Hematopoietic multipotent progenitor cell treated with erythropoietin and hydrocortisone succinate and interleukin-3 and kit ligand, for 15 days (in vitro differentiated cells): ENCODE measurements around the gene GPR180.

Experiments
- DNase-seq: peaks from one replicate; pipeline ENCODE4 v3.0.0-alpha.2; 2015; ENCODE audit warnings: low spot score

The GPR180 gene

DNA sequence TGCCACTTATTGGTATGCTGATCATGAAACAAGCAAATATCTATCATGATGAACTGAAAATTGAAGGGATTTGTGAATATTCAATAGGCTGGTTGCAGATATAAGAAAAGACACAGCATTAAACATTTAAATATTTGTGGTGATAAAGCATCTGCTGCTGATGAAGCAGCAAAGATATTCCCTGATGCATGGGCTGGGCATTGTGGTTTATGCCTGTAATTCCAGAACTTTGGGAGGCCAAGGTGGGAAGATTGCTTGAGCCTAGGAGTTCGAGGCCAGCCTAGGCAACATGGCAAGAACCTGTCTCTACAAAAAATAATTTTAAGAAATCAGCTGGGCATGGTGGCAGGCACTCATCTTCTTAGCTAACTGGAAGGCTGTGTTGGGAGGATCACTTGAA is 54.5 kb downstream of the GPR180 start:
- no peak for DNase-seq

DNA sequence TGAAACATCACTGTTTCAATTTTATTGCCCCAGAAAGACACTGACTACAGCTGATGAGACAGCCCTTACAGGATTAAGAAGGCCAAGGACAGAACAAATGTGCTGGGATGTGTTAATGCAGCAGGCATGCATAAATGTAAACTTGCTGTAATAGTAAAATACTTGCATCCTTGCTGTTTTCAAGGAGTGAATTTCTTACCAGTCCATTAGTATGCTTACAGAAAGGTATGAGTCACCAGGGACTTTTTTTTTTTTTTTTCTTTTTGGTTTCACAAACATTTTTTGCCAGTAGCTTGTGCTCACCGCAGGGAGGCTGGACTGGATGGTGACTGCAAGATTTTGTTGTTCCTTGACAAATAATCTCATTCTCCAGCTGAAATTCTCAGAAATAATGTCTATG is 55.1 kb downstream of the GPR180 start:
- peak; percentile 34 for DNase-seq

DNA sequence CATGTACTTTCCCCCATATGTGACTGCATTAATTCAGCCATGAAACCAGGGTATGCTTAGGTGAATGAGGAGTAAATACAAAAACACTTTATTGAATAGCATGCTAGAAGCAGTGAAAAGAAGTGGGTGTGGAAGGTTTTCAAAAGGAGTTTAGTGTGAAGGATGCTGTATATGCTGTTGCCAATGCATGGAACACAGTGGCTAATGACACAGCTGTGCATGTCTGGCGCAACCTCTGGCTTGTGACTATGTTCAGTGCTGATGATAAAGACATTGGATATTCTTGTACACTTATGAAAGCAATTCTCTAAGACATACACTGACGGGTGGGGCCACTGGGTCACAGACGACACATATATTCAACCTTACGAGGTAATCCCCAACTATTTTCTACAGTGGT is 55.5 kb downstream of the GPR180 start:
- DNase-seq, result no peak

DNA sequence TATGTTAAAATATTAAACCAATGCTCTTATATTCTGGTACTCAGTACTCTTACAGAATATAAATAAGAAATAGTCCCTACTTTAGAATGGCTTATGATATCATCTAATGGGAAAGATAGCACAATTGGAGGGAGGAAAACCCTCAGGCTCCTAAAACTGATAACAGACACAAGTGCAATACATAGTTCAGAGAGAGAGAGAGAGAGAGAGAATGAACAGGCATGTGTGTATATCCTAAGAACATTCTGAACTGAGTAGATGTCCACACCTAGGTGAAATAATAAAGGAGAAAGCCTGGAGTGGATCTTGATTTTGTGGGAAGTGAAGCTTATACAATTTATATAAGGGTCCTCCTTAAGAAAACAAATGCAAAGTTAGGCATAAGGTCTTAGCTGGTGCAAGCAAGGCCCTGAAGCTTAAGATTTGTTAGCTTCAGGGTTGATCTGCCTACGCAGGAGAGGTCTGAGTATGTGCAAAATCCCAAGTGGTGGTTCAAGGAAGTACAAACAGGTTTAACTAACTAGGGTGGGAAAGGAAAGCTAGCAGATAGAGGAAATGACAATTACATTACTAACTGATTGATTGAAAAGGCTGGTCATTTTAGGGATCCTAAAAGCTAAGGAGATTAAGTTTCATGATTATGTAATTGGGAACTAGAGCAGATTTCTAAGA is 57.4 kb downstream of the GPR180 start:
- no peak for DNase-seq

DNA sequence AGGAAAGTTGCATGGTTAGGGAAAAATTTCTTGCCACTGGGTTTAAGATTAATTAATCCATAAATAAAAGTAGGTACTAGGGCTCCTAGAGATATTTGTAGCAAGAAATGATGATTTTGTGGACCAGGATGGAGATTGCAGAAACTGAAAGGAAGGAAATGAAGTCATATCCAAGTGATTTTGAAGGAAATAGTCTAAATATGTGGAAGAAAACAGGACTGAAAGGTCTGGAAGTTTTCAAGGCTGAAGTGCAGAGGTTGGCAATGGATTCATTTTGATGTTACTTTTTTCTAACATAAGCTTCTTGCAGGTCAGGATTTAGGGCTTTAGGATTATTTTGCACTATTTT is 57.9 kb downstream of the GPR180 start:
- no peak for DNase-seq

DNA sequence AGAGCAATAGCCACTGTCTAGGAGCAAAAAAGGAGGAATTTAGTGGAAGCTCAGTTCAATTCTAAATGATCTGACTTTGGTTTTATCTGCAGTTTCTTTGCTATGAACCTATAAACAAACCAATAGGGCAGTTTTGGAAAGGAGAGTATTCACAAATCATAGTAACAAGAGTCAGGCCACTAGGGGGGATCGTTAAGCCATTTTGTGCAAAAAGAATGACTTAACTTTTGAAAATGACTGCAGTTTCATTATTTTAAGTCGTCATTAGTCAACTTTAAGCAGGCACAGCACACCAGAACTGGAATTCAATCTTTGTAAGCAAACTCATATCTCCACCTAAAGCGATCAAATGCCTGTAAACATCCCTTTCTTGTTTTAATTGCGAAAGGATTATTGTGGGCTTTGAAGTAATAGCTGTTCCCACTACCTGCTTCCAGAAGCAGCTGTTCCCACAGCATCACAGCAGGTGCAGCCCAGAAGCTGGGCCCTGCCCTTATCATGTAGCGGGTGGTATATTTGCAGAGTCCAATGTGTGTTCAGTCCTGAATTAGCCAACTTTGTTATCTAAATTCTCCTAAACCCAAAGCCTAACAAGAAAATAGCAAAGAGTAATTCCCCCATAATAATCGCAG is 59.2 kb downstream of the GPR180 start:
- DNase-seq, result peak; percentile 66

DNA sequence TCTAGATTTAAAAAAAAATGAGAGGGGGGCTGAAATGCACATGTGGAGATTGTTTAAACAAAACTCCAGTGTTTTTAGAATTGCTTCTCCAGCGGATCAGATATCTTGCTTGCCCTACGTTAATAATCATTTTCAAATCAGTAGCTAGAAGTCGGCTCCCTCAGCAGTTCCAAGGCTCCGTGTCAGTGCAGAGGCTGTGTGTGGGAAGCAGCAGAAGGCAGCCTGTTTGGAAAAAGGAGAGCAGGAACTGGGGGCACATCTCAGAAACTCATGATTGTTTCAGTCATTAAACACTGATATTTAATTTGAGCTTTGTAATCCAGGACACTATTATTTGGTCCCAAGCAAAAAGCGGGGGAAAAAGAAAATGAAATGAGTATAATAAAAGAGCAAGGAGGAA is 59.7 kb downstream of the GPR180 start:
- no peak for DNase-seq

DNA sequence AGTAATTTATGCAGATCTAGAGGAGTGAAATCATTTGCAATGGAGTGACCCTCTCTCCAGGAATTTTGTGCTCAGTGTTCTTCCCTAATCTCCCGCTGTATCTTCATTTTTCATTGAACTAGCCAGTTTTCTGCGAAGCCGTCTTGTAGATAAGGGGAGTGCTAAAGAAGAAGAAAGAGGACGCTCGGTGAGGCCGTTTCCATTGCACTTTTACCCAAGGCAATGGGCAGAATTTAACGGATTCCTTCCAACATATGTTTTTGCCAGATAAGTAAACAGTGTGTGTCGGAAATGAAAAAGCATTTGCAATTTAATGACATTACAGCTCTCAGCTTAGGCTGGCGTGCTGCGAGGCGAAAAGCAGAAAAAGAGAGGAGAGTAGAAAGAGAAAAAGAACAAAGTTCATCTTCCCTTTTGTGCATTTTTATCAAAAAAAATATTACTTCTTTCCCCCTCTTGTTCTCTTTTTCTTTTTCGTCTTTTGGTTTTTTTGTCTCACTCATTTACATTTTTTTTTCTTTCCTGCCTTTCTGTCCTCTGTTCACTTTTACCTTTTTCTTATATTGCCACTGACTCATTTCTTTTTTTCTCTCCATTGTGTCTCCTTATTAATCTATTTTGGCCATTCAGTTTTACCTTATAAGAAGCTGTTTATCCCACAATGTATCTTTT is 60.8 kb downstream of the GPR180 start:
- peak; percentile 83 for DNase-seq

DNA sequence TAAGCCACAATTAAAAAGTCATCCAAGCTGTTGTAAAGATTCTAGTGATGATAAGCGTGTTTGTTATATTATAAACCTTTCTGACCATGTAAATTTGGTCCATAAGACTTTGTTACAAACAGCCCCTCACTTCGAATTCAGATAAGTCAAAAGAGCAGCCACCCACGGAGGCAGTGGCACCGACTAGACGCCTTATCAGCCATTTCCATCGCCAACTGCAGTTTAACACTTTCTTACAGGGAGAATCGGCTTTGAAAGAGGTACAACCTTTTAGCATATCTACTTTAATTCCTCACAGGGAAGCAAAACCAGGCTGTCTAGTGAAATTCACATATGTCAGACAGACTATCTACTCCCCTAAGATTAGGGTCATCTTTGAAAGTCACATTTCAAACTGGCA is 63.2 kb downstream of the GPR180 start:
- DNase-seq, result peak; percentile 55

DNA sequence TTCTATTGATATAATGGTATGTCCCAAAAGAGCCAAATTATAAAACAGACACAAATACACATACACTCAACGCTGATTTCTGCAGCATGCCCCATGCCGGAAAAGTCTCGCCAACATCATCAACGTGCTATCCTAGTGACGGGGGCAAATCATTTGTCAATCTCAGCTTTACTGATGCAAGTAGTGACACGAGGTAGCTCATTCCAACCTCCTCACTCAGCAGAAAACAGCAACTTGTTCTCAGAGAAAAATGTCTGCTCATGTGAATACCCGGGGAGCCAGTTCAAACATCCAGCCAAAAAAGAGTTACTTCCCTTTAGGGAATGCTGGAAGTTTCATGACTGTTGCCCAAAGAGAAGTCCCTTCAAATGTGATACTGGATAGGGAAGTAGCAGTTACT is 64.4 kb downstream of the GPR180 start:
- DNase-seq, result no peak

DNA sequence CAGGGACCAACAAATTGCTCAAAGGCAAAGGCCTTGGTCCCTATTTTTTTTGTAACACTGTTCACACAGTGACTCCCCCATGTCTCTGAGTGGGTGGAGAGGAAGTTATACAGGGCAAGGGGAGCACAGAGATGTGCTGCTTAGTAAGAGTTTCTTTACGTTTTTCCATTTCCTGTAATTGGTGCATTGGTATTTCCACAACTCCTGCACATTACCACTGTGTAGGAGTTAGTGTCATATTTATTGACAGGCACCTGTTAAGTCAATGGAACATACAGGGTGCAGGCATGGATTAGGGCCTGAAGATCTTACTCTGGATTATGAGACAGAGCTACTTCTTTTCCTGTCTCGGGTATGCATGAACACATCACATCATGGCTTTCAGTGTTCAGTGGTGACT is 65.5 kb downstream of the GPR180 start:
- no peak for DNase-seq

DNA sequence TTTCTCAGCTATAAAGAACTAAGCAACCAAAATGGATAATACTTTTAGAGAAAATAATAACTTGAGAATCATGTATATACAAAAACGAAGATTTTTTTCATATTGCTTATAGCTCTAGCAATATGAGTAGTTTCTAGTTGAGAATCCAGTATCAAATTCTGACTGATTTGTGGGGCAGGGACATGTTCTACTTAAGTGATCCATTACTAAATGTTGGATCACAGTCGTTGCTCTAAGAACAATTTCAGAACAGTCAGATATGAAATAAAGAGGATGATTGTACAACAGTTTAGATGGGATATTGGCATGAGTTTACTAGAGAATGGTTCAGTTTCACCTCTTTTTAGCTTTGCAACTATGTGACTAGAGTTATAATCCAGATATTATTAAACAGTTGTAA is 70.7 kb downstream of the GPR180 start:
- DNase-seq, result no peak

DNA sequence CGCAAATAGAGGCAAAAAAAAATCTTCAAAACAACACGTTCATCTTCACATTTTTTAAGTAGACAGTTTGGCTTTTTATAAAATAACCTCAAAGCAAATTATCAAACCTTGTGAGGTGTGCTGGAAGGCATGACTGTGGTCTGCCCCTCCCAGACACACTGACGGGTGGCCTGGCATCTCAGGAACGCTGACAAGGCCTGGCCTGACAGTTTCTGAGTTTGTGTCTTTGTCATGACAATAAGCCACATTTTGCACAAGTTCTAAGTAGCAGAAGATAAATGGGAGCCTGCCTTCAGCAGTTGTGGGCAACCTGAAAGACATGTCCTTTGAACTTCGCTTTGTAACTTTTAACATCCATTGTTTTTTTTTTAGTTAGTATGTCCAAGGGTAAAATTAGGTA is 72.2 kb downstream of the GPR180 start:
- peak; percentile 14 for DNase-seq

DNA sequence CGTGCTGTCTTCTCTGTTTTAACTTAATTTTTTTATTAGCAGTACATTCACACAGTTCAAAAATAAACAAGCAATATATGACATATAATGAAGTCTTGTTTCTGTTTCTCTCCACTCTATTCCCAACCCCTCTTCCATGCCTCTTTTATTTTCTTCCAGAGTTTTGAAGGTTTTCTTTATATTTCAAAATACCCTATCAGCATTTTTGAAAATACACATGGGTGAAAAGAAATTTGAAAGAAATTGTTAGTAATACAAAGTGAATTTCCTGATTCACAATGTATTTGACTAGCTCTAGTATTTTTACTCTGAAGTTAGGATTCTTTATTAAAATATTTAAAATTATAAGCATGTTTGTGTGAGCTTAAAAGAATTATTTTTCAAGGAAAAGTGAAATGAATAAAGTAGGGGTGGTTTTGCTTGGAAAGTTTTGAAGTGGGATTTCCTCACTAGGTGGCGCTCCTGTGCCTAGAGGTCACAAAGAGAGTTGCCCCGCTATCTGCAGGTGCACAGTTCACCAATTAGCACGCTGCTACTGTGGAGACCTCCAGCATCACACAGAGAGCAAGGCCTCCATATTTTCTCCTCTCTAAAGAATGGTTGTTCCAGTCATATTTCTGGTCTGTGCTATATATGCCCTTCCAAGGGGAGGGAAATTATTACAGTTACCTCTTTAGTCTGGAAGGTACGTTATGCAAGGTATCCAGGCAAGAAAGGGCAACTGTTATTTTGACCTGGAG is 73.1 kb downstream of the GPR180 start:
- peak; percentile 76 for DNase-seq

DNA sequence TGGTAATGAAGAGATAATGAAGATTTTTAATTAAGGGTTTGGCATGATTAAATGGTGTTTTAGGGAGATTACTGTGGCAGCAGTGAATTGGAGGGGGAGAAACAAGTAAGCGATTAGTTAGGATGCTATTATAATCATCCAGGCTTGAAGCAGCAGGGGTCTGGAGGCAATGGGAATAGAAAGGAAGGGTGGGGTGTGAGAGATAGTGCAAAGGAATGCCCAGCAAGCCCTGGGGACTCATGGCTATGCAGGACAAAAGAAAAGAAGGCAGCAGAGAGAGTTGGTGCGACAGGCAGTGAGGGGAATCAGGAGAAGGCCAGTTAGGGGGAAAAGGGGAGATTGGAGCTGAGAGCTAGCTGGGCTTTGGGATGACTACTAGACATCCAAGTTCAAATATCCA is 76.1 kb downstream of the GPR180 start:
- no peak for DNase-seq

DNA sequence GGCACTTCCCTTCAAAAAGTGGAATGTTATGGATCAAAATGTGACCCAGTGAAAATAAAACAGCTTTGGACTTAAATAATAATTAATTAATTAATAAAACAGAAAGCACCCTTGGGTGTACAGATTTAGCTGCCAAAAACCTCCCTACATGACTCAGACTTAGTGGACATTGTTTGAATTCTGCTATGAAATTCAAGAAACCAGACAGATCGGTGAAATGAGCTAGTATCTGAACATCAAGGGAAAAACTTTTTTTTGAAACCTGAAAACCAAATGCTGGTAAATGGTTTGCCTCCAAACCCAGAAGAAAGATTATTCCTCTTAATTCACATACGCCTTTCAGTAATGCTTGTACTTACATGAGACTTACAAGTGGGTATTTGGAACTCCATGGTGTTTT is 77.2 kb downstream of the GPR180 start:
- no peak for DNase-seq

DNA sequence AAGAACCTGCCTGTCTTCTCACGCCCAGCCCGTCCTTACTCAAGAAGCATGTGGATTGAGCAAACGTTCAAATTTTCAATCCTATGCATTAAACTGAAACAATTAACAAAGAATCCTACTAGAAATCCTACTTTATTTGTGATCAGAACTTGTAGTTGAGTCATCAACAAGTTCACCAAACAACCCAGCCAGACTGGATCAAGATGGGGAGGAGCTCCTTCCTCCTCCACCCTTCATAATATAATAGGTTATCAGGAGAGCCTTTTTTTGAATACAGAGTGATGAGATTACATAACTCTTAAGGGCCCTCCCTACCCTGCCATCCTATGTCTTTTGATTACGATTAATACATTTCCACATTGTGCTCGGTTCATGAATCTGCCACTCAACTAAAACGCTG is 78.0 kb downstream of the GPR180 start:
- no peak for DNase-seq

DNA sequence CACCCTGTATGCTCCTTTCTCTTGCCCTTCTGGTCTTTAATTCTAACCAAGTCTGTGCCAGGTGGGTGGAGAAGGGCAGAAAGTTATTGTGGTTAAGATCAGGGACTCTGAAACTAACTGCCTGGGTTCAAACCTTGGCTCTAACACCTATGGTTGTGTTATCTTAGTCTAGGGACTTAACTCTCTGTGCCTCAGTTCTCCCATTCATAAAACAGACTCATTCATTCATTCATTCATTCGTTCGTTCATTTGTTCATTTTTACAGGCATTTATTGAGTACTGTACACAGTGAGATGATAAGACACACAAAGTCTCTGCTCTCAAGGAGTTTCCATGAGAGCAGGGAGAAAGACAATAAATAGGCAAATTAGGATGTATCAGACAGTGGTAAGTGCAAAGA is 80.6 kb downstream of the GPR180 start:
- no peak for DNase-seq

DNA sequence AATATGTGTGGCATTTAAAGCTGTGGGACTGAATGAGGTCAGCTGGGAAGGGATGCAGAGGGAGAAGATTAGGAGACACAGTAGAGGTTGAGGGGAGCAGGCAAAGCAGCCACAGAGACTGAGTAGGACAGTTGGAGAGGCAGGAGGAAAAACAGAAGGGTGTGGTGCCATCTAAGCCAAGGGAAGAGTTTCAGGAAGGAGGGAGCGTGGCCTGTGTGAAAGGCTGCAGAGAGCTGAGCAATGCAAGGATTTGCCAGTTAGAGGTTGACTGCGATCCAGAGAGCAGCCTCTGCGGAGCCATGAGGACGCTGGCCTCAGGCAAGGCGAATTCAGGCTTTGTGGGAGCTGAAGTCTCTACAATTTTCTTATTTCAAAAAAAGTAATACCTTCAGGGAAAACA is 81.8 kb downstream of the GPR180 start:
- no peak for DNase-seq
